ENCODE results near the gene MIPOL1. TPM values are rescaled to one million over a fixed set of nuclear protein-coding genes. Genes with fewer than 3 reads are reported as not detected.

The MIPOL1 gene
- total and polyA plus RNA-seq, 2 experiments from 2014 or later = 5.7 to 5.9 TPM

DNA sequence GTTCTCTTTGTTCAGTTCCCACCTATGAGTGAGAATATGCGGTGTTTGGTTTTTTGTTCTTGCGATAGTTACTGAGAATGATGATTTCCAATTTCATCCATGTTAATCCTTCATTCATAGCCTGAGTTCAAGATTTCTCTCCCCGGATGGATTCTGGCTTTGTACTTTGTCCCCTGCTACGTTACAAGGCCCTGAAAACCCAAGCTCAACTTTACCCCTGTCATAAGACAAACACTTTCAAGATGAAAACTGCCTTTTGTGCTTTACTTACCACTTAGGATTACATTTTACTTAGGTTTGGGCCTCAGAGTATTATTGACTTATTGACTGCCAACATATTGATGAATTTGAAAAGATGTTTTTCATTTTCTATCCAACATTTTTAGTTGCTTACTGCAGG lies 361.0 kb downstream of the MIPOL1 start:
- Histone ChIP-seq H3K4me3 (no peak overlapping the region), H3K9me2 (ENCODE audit: insufficient read depth) (no peaks in the 10 kb centered on the region), H4K20me1 (ENCODE audit: insufficient read depth) (no peaks in the 10 kb centered on the region), H3F3A (ENCODE audit: insufficient read depth) (no peaks in the 10 kb centered on the region), H3K36me3 (ENCODE audit: low read depth) (no peaks in the 10 kb centered on the region), H3K27ac (no peak overlapping the region), H3K79me2 (ENCODE audit: insufficient read depth) (no peaks in the 10 kb centered on the region), H2AFZ (no peak overlapping the region), H3K9me3 (ENCODE audit: low read depth) (no peaks in the 10 kb centered on the region), H3K9ac (no peak overlapping the region), H3K27me3 (replicated peaks; ENCODE audit: insufficient read depth) (no peaks in the 10 kb centered on the region), H3K4me1 (ENCODE audit: insufficient read depth) (no peaks in the 10 kb centered on the region), H3K4me2 (ENCODE audit: unreplicated experiment) (no peak overlapping the region)
- DNase-seq = no peak
- TF ChIP-seq EZH2 (IDR thresholded peaks at IDR 0.05; ENCODE audit: insufficient read depth, poor library complexity, severe bottlenecking) (no peak), EZH2phosphoT487 (IDR thresholded peaks at IDR 0.05; ENCODE audit: insufficient read depth, low read depth) (no peak)
- WGBS, 2 experiments (ENCODE audit: low coverage in 1 of 2, low lambda C conversion rate in 2 of 2, missing lambda C conversion rate in 2 of 2) = 90 to 95% methylated on average over 4 of the region's 4 CpGs
- in situ Hi-C loops (cut with MboI) = no loop called here

DNA sequence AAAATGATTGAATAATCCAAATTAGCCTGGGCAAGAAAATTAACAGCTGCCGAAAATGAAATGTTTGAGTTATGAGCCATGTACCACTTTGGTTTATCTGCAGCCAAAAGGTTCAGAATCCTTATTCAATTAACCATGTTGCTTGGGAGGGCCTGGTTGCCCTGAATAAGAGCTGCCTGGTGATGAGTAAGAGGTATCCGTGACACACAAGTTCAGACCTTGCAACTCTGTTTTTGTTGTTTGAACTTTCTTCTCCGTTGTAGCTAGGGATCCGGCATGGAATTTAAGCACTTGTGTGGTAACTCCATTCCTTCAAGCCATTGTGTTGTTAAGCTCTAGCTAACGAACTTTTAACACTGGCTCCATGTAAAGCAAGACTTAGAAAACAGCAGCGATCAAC lies 361.6 kb downstream of the MIPOL1 start:
- H3K9me3 ChIP-seq (ENCODE audit: low read depth) = no peaks in the 10 kb centered on the region
- no peaks in the 10 kb centered on the region for H3F3A ChIP-seq (ENCODE audit: insufficient read depth)
- H3K27ac ChIP-seq = no peak overlapping the region
- no peaks in the 10 kb centered on the region for H3K9me2 ChIP-seq (ENCODE audit: insufficient read depth)
- no peak overlapping the region for H3K4me2 ChIP-seq (ENCODE audit: unreplicated experiment)
- WGBS, 2 experiments (ENCODE audit: low coverage in 1 of 2, low lambda C conversion rate in 2 of 2, missing lambda C conversion rate in 2 of 2) = 71 to 83% methylated on average over 6 of the region's 6 CpGs
- H3K9ac ChIP-seq = no peak overlapping the region
- TF ChIP-seq EZH2phosphoT487 (IDR thresholded peaks at IDR 0.05; ENCODE audit: insufficient read depth, low read depth) (no peak), EZH2 (IDR thresholded peaks at IDR 0.05; ENCODE audit: insufficient read depth, poor library complexity, severe bottlenecking) (no peak)
- H3K27me3 ChIP-seq (replicated peaks; ENCODE audit: insufficient read depth) = no peaks in the 10 kb centered on the region
- no peak overlapping the region for H3K4me3 ChIP-seq
- no peaks in the 10 kb centered on the region for H3K79me2 ChIP-seq (ENCODE audit: insufficient read depth)
- H3K36me3 ChIP-seq (ENCODE audit: low read depth) = no peaks in the 10 kb centered on the region
- peak; percentile 3 for DNase-seq
- in situ Hi-C loops (cut with MboI) = no loop called here
- no peaks in the 10 kb centered on the region for H4K20me1 ChIP-seq (ENCODE audit: insufficient read depth)
- no peak overlapping the region for H2AFZ ChIP-seq
- no peaks in the 10 kb centered on the region for H3K4me1 ChIP-seq (ENCODE audit: insufficient read depth)

DNA sequence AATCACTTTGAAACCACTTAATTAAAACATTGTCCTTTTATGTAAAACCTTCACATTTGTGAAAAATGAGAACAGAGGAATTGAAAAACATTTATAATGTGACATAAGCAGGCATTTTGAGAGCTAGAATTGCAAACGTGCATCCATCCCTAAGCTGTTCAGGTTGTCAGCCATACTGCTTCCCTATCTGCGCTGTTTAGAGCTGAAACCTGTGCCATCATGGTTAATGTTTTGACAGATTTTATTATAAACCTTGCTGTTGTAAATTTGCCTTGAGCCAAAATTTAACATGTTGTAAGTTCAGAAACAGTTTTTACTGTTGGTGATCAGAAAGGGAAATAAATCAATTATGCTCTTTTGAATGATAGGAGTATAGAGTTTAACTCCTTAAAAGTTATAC lies 365.5 kb downstream of the MIPOL1 start:
- WGBS, 2 experiments (ENCODE audit: low coverage in 1 of 2, low lambda C conversion rate in 2 of 2, missing lambda C conversion rate in 2 of 2) = 85 to 92% methylated on average over 2 of the region's 2 CpGs
- Histone ChIP-seq H3K27me3 (replicated peaks; ENCODE audit: insufficient read depth) (no peaks in the 10 kb centered on the region), H4K20me1 (ENCODE audit: insufficient read depth) (no peaks in the 10 kb centered on the region), H3K27ac (no peak overlapping the region), H3F3A (ENCODE audit: insufficient read depth) (no peaks in the 10 kb centered on the region), H3K79me2 (ENCODE audit: insufficient read depth) (no peaks in the 10 kb centered on the region), H3K9ac (no peak overlapping the region), H3K9me3 (ENCODE audit: low read depth) (no peaks in the 10 kb centered on the region), H3K4me2 (ENCODE audit: unreplicated experiment) (no peak overlapping the region), H3K9me2 (ENCODE audit: insufficient read depth) (no peaks in the 10 kb centered on the region), H3K4me3 (no peak overlapping the region), H2AFZ (no peak overlapping the region), H3K36me3 (ENCODE audit: low read depth) (no peaks in the 10 kb centered on the region), H3K4me1 (ENCODE audit: insufficient read depth) (no peaks in the 10 kb centered on the region)
- no peak for DNase-seq
- in situ Hi-C loops (cut with MboI) = no loop called here
- TF ChIP-seq EZH2phosphoT487 (IDR thresholded peaks at IDR 0.05; ENCODE audit: insufficient read depth, low read depth) (no peak), EZH2 (IDR thresholded peaks at IDR 0.05; ENCODE audit: insufficient read depth, poor library complexity, severe bottlenecking) (no peak)

DNA sequence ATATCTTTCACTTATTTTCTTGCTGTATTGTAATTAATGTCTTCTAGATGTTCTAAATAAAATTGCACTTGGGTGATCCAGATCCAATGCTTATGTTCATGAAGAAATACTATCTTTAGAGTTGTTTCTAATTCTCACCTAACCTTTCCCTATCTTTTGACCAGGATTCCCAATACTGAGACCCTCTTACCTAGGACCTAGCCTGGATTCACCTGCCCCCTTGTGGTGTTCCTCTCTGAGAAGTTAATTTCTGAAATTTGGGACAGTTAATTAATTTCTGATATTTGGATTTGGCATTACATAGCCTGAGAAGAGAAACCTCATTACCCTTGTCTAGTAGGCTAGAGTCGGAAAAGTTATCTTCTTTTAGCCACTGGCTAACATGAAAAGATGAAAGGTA lies 367.8 kb downstream of the MIPOL1 start:
- DNase-seq = no peak
- Histone ChIP-seq H3K79me2 (ENCODE audit: insufficient read depth) (no peaks in the 10 kb centered on the region), H3K9me2 (ENCODE audit: insufficient read depth) (no peaks in the 10 kb centered on the region), H3K4me3 (no peak overlapping the region), H3F3A (ENCODE audit: insufficient read depth) (no peaks in the 10 kb centered on the region), H3K27me3 (replicated peaks; ENCODE audit: insufficient read depth) (no peaks in the 10 kb centered on the region), H3K27ac (no peak overlapping the region), H3K9me3 (ENCODE audit: low read depth) (no peaks in the 10 kb centered on the region), H3K4me2 (ENCODE audit: unreplicated experiment) (no peak overlapping the region), H3K9ac (no peak overlapping the region), H2AFZ (no peak overlapping the region), H4K20me1 (ENCODE audit: insufficient read depth) (no peaks in the 10 kb centered on the region), H3K36me3 (ENCODE audit: low read depth) (no peaks in the 10 kb centered on the region), H3K4me1 (ENCODE audit: insufficient read depth) (no peaks in the 10 kb centered on the region)
- in situ Hi-C loops (cut with MboI) = no loop called here
- no peak for TF ChIP-seq EZH2phosphoT487 (IDR thresholded peaks at IDR 0.05; ENCODE audit: insufficient read depth, low read depth)
- no peak for TF ChIP-seq EZH2 (IDR thresholded peaks at IDR 0.05; ENCODE audit: insufficient read depth, poor library complexity, severe bottlenecking)
- 89 to 94% methylated on average over 1 of the region's 1 CpG for whole genome bisulfite sequencing, 2 experiments (ENCODE audit: low coverage in 1 of 2, low lambda C conversion rate in 2 of 2, missing lambda C conversion rate in 2 of 2)

DNA sequence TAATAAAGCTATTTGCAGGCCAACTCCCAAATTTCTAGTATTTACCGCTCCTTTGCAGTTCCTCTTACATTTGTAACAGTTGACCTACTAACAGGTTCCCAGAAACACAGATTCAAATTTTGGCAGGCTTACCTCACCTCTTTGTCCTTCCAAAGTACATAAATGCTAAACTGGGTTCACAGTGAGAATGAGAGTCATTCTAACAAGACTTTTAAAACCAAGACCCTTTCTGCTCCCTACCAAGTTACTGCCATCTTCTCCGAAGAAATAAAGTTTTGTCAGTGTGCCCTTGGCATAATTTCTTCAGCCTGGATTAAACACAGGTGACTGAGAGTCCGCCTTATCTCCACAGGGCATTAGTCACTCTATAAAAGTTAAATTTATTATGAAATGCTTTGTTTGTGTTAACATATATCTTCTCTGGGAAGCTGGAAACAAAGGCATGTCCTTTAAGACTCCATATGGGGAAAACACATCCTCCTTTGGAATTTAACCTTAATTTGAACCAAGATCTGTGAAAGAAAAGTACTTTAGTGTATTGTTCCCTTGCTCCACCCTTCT lies 369.2 kb downstream of the MIPOL1 start:
- Histone ChIP-seq H3K9me2 (ENCODE audit: insufficient read depth) (no peaks in the 10 kb centered on the region), H3F3A (ENCODE audit: insufficient read depth) (no peaks in the 10 kb centered on the region), H3K36me3 (ENCODE audit: low read depth) (no peaks in the 10 kb centered on the region), H3K79me2 (ENCODE audit: insufficient read depth) (no peaks in the 10 kb centered on the region), H3K4me3 (no peak overlapping the region), H3K4me2 (ENCODE audit: unreplicated experiment) (no peak overlapping the region), H3K9ac (no peak overlapping the region), H3K4me1 (ENCODE audit: insufficient read depth) (no peaks in the 10 kb centered on the region), H4K20me1 (ENCODE audit: insufficient read depth) (no peaks in the 10 kb centered on the region), H3K27ac (no peak overlapping the region), H3K9me3 (ENCODE audit: low read depth) (no peaks in the 10 kb centered on the region), H2AFZ (no peak overlapping the region), H3K27me3 (replicated peaks; ENCODE audit: insufficient read depth) (no peaks in the 10 kb centered on the region)
- TF ChIP-seq EZH2phosphoT487 (IDR thresholded peaks at IDR 0.05; ENCODE audit: insufficient read depth, low read depth) = no peak
- no peak for TF ChIP-seq EZH2 (IDR thresholded peaks at IDR 0.05; ENCODE audit: insufficient read depth, poor library complexity, severe bottlenecking)
- in situ Hi-C loops (cut with MboI) = no loop called here
- 43 to 48% methylated on average over 3 of the region's 3 CpGs for WGBS, 2 experiments (ENCODE audit: low coverage in 1 of 2, low lambda C conversion rate in 2 of 2, missing lambda C conversion rate in 2 of 2)
- DNase-seq = no peak
